MV-4-11 (cell line): Measurements from ENCODE around the gene HMCN2.
"Not testable (repeated sequence)": the region's sequence is repeated elsewhere in the genome, so short reads cannot be mapped to it uniquely, and the experiment has no call there.

Experiments
- DNase-seq: peaks from one replicate; lab custom pipeline; 2025; lab: John Stamatoyannopoulos, UW

HMCN2 gene

DNA sequence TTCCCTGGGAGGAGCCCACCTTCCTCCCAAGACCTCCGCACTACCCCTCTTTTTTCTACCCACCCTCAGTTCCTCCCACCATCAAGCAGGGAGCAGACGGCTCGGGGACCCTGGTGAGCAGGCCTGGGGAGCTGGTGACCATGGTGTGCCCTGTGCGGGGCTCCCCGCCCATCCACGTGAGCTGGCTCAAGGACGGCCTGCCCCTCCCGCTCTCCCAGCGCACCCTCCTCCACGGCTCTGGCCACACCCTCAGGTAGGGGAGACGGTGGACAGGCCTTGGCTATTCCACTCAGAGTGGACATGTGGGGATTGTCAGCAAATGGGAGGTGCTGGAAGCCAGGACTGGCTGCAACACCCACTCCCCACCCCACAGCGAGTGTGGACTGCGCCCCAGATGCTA is 126.3 kb downstream of the HMCN2 start:
- no peak for DNase-seq

- no peak for DNase-seq
Measured at GRCh38 chr9:130393681-130394071, 128.1 kb downstream of the HMCN2 start.

GRCh38 chr9:130394320-130394719 is 128.8 kb downstream of the HMCN2 start:
- DNase-seq = no peak

DNA sequence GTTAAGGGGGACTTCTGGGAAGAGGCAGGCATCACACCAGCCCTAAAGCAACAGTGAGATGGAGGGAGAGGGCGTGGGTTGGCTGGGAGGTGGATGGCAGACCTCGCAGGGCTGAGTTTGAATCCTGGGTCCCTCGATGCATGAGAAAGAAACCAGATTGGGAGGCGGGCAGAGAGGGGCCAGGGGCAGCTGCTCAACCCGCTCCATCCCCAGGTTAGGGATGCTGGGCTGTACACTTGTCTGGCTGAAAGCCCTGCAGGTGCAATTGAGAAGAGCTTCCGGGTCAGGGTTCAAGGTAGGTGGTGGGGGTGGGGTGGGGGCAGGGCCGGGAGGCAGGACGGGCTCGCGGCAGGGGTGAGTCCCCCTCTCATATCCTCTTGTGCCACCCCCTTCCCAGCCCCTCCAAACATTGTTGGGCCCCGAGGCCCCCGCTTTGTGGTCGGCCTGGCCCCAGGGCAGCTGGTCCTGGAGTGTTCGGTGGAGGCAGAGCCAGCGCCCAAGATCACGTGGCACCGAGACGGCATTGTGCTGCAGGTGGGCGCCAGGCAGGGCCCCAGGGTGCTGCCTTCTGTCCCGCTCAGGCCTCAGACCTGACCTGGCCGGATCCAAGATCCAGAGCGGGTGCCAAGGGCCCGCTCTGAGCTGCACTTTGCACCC is 129.4 kb downstream of the HMCN2 start:
- no peak for DNase-seq

GRCh38 chr9:130395810-130396435 is 130.4 kb downstream of the HMCN2 start:
- no peak for DNase-seq

- DNase-seq = no peak
Measured at GRCh38 chr9:130396581-130396980, 131.0 kb downstream of the HMCN2 start.

- DNase-seq = no peak
Measured at GRCh38 chr9:130398487-130399240, 133.1 kb downstream of the HMCN2 start.

DNA sequence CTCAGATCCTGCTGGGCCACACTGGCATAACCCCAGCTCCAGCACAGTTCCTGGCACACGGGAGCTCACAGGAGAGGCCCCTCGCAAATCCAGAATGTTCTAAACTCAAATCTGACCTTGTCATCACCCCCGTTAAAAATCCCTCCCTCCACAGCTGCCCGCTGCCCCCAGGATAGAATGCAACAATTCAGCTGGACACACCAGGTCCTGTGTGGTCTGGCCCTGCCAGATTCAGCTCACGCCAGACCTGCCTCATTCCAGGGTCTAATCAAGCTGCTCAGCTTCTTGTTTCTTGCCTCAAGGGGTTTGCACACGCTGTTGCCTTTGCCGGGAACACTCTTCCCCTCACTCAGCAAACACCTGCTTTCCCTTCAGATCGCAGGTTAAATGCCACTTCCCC is 134.2 kb downstream of the HMCN2 start:
- DNase-seq = no peak

DNA sequence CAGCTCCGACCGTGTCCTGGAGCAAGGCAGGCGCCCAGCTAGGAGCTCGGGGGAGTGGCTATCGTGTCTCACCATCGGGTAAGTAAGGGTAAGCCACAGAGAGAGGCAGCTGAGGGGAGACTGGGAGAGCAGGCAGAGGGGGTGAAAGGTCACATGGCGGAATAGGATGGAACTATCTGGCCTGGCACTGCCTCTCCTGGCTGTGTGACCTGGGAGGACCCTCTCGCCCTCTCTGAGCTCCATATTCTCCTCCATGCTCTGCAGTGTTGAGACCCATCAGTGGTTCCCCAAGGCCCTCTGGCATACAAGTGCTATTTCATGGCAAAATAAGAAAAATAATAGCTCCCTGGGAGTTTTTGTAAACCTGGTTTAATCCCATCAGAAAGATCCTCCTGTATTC is 135.3 kb downstream of the HMCN2 start:
- DNase-seq = no peak

DNA sequence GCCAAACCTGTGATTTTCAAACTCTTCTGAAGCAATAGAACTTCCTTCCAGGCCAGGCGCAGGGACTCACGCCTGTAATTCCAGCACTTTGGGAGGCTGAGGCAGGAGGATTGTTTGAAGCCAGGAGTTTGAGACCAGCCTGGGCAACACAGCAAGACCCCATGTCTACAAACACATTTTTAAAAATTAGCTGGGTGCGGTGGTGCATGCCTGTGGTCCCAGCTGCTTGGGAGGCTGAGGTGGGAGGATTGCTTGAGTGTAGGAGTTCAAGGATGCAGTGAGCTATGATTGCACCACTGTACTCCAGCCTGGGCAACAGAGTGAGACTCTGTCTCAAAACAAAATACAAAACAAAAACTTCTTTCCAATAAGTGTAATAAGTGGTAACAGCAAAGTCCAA is 136.2 kb downstream of the HMCN2 start:
- DNase-seq = not testable (repeated sequence)

- no peak for DNase-seq
Measured at GRCh38 chr9:130402243-130402642, 136.7 kb downstream of the HMCN2 start.

DNA sequence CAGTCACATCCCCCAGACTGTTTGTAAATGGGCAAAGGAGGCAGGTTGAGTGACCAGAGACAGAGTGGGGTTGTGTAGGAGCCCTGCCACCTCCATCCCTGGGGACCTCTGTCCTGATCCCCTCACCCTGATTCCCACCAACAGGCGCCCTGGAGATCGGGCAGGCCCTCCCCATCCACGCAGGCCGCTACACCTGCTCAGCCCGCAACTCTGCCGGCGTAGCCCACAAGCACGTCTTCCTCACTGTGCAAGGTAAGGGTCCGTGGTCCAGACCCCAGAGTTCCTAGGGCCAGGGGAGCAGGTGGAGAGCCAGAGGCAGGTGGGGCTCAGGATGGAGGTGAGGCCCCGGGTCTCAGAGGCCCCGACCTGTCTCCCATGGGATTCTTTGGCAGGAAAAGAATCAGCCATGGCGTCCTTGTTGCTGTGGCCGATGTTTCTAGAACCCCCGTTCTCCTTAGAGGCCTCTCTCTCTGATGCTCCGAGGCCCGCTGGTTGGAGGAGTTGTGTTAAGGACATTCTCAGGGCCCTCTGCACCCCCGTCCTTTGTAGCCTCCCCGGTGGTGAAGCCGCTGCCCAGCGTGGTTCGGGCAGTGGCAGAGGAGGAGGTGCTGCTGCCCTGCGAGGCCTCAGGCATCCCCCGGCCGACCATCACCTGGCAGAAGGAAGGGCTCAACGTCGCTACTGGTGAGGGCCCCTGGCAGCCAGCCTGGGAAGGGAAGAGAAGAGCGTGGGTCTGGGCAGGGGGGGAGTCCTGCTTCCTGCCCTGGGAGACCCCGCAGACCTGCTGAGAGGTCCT is 137.3 kb downstream of the HMCN2 start:
- no peak for DNase-seq

- DNase-seq = no peak
Measured at GRCh38 chr9:130405657-130406257, 140.2 kb downstream of the HMCN2 start.

GRCh38 chr9:130406278-130406895 is 140.8 kb downstream of the HMCN2 start:
- no peak for DNase-seq

DNA sequence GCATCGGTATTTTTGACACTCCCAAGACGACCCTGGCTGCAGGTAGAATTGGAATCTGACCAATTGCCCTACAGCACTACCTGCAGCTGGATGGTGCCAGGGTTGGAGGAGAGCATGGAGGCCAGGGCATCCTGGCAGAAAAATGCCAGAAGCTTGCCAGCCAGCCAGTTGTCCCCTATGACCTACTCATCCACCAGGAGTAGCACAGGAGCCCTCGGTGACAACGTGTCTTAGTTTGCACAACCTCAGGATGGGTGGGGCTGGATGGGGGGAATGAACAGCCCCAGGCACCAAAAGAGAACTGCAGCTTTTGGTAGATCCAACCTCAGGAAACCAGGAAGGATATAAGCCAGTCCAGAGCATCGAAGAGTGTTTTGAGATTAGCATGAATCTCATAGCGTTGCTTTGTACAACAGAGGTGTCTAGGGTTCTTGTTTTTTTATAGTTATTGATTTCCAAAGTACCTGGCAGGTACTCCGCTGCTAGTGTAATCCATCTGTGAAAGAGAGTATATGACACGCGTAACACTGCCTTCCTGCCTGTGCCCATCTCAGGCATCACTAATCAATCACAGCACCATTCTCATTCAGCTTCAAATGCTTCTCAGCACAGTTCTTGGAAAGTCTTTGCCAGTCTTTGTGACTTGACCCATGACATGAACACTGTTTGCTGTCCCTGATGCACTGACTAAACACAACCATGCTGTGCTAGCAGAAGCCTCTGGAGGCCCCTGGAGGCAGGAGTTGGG is 142.5 kb downstream of the HMCN2 start:
- DNase-seq = no peak

DNA sequence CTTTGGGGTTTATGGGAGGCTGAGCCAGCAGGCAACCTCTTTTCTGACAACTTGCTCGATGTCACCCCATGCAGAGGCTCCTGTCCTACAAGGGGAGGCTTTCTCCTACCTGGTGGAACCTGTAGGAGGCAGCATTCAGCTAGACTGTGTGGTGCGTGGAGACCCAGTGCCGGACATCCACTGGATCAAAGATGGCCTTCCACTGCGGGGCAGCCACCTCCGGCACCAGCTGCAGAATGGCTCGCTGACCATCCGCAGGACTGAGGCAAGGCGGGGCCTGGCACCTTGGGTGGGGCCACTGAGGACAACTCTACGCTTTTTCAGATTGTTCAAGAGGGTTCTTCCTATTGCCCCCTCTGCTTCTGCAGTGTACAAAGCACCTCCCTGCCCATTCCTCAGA is 143.1 kb downstream of the HMCN2 start:
- DNase-seq = no peak

DNA sequence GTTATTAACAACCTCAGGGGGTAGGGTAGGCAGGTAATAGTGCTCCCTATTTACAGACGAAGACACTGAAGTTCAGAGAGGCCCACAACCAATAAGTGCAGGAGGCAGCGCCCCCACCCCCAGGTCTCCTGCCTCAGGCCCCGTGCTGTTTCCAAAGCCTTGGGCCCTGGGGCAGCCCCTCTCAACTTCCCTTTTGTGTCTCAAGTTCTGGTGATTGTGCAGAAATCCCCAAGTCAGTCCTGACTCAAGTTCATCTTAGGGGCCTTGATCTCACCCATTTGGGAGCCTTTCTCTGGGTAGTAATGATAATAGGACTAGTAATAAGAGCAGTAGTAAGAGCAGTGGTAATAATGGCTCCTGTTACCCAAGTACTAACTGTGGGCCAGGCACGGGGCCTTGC is 143.7 kb downstream of the HMCN2 start:
- no peak for DNase-seq

- no peak for DNase-seq
Measured at GRCh38 chr9:130410443-130410842, 144.9 kb downstream of the HMCN2 start.

DNA sequence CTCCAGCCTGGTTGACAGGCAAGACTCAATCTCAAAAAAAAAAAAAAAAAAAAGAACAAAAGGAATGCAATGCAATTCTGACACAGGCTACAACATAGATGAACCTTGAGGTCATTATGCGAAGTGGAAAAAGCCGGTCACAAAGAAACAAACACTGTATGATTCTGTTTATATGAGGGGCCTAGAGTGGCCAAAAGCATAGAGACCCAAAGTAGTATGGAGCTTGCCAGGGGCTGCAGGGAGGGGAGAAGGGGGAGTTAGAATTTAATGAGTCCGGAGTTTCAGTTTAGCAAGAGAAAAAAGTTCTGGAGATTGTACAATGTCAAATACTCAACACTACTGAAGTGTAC is 146.0 kb downstream of the HMCN2 start:
- DNase-seq = no peak

DNA sequence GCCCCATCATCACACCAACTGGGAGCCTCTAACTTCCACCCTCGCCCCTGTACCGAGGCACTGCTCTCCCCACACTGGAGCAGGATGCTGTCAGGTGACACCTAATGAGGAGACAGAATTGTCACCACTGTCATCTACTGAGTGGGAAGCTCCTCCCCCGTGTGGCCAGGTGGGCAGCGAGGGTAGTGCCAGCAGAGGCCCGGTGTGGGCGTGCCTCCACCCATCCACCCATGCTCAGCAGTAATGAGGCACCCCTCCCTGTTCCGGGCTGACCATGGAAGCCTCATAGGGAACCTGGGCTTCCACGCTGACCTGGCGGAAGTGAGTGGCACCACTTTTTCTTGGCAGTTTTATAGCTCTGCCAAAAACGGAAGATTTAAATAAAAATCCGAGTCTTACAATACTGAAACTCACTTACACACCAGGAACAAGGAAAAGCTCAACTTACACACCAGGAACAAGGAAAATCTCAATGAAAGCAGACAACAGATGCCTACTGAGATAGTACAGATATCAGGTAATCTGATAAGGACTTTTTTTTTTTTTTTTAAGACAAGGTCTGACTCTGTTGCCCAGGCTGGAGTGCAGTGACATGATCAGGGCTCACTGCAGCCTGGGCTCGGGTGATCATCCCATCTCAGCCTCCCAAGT is 148.6 kb downstream of the HMCN2 start:
- no peak for DNase-seq
